ENCODE data around the gene OSGEP. TPM values are rescaled to one million over a fixed set of nuclear protein-coding genes. Genes with fewer than 3 reads are reported as not detected.

The OSGEP gene
- total RNA-seq, 2 donors from 2014 or later = 36.1 to 53.4 TPM

- H3K27ac ChIP-seq = no peak overlapping the region
- ATAC-seq (no peak), DNase-seq (no peak)
- TF ChIP-seq POLR2A (IDR thresholded peaks at IDR 0.05) (no peak), CTCF (IDR thresholded peaks at IDR 0.05) (no peak)
- no peaks in the 10 kb centered on the region for H3K27me3 ChIP-seq
- intact Hi-C loops (cut with DNase I) = no loop called here
- no peaks in the 10 kb centered on the region for H3K4me1 ChIP-seq
- WGBS, 2 donors = 90% methylated on average over 2 of the region's 2 CpGs
- no peaks in the 10 kb centered on the region for H3K9me3 ChIP-seq
- H3K4me3 ChIP-seq = no peak overlapping the region
- H3K36me3 ChIP-seq (replicated peaks in 1 of 2; ENCODE audit: insufficient read depth in 1 of 2, low read depth in 2 of 2) = peaks cover under 1 to 8% of the 10 kb centered on the region in 2 donors
Measured at GRCh38 chr14:20441461-20441860, 13.2 kb downstream of the OSGEP start.

GRCh38 chr14:20440882-20441281 lies 13.7 kb downstream of the OSGEP start:
- TF ChIP-seq POLR2A (IDR thresholded peaks at IDR 0.05) = no peak
- TF ChIP-seq CTCF (IDR thresholded peaks at IDR 0.05) = no peak
- H3K9me3 ChIP-seq = no peaks in the 10 kb centered on the region
- no peak for DNase-seq
- ATAC-seq = no peak
- H3K4me3 ChIP-seq = no peak overlapping the region
- intact Hi-C loops (cut with DNase I) = no loop called here
- no peak overlapping the region for H3K27ac ChIP-seq
- H3K27me3 ChIP-seq = no peaks in the 10 kb centered on the region
- WGBS, 2 donors = 66 to 70% methylated on average over 5 of the region's 5 CpGs
- peaks cover 0 to 2% of the 10 kb centered on the region in 2 donors for H3K36me3 ChIP-seq (replicated peaks in 1 of 2; ENCODE audit: insufficient read depth in 1 of 2, low read depth in 2 of 2)
- no peaks in the 10 kb centered on the region for H3K4me1 ChIP-seq

- no peak for TF ChIP-seq CTCF (IDR thresholded peaks at IDR 0.05)
- Histone ChIP-seq H3K36me3 (replicated peaks in 1 of 2; ENCODE audit: insufficient read depth in 1 of 2, low read depth in 2 of 2) (no peaks in the 10 kb centered on the region), H3K27me3 (no peaks in the 10 kb centered on the region), H3K4me1 (no peaks in the 10 kb centered on the region), H3K27ac (no peak overlapping the region), H3K4me3 (no peak overlapping the region), H3K9me3 (no peaks in the 10 kb centered on the region)
- ATAC-seq (no peak), DNase-seq (no peak)
- intact Hi-C loops (cut with DNase I) = no loop called here
- WGBS, 2 donors = 64 to 77% methylated on average over 4 to 5 of the region's 5 CpGs
Measured at GRCh38 chr14:20440465-20440864, 14.1 kb downstream of the OSGEP start.

GRCh38 chr14:20438664-20439063 lies 15.9 kb downstream of the OSGEP start:
- H3K4me1 ChIP-seq = no peaks in the 10 kb centered on the region
- no peaks in the 10 kb centered on the region for H3K27me3 ChIP-seq
- ATAC-seq = no peak
- TF ChIP-seq POLR2A (IDR thresholded peaks at IDR 0.05) (no peak), CTCF (IDR thresholded peaks at IDR 0.05) (no peak)
- H3K4me3 ChIP-seq = no peak overlapping the region
- no peak for DNase-seq
- no peaks in the 10 kb centered on the region for H3K9me3 ChIP-seq
- intact Hi-C loops (cut with DNase I) = no loop called here
- H3K27ac ChIP-seq = no peak overlapping the region
- WGBS, 2 donors = 77 to 78% methylated on average over 7 of the region's 7 CpGs
- H3K36me3 ChIP-seq (replicated peaks in 1 of 2; ENCODE audit: insufficient read depth in 1 of 2, low read depth in 2 of 2) = no peaks in the 10 kb centered on the region

GRCh38 chr14:20436363-20436755 lies 18.3 kb downstream of the OSGEP start:
- no peak overlapping the region for H3K27ac ChIP-seq
- DNase-seq (no peak), ATAC-seq (no peak)
- TF ChIP-seq CTCF (IDR thresholded peaks at IDR 0.05) (no peak), POLR2A (IDR thresholded peaks at IDR 0.05) (no peak)
- H3K27me3 ChIP-seq = no peaks in the 10 kb centered on the region
- WGBS, 2 donors = 78 to 81% methylated on average over 4 of the region's 4 CpGs
- H3K9me3 ChIP-seq = no peaks in the 10 kb centered on the region
- no peak overlapping the region for H3K4me3 ChIP-seq
- intact Hi-C loops (cut with DNase I) = no loop called here
- no peaks in the 10 kb centered on the region for H3K4me1 ChIP-seq
- H3K36me3 ChIP-seq (replicated peaks in 1 of 2; ENCODE audit: insufficient read depth in 1 of 2, low read depth in 2 of 2) = no peaks in the 10 kb centered on the region

Measured in body of pancreas (tissue), 4 donors.